Suppressor macrophage (primary cell): ENCODE results near the gene ALPK1.
"Not testable (repeated sequence)": the region's sequence is repeated elsewhere in the genome, so short reads cannot be mapped to it uniquely, and the experiment has no call there.

ENCODE experiments used
- DNase-seq, 4 experiments: peaks; one replicate each; pipeline ENCODE4 v3.0.0-alpha.2; 2020 to 2022

ALPK1 gene

DNA sequence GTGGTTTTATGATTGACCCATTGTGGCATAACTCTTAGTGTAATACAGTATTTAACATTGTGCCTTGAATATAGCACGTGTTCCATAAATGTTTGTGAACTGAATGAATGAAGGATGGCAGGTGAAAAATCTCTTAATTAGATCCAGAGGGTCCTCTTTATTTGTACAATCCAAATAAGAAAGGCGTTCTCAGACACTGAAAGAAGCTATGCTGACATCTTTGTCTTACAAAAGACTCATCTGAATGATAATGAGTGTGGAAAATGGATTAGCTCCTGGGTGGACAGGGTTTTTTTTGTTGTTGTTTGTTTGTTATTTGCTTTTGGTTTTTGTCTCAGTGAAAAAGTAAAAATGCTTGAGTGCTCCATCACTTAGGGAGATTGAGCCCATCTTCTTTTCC is 156.2 kb downstream of the ALPK1 start:
- no peak for DNase-seq

DNA sequence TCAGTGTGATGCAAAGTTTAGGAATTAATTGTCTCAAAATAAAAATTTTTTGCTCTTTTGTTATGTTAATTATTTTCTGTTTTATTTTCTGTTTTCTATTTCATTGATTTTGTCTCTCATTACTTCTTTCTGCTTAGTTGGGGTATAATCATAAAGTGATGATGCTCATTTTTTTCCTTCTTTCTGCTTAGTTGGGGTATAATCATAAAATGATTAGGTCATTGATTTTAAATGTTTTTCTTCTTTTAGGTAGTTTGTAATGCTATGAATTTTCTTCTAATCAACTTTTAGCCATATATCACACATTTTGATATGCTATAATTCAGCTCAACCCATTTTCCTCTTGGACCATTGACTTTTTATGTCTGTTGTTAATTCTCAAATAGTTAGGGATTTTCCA is 175.1 kb downstream of the ALPK1 start:
- no peak for DNase-seq

DNA sequence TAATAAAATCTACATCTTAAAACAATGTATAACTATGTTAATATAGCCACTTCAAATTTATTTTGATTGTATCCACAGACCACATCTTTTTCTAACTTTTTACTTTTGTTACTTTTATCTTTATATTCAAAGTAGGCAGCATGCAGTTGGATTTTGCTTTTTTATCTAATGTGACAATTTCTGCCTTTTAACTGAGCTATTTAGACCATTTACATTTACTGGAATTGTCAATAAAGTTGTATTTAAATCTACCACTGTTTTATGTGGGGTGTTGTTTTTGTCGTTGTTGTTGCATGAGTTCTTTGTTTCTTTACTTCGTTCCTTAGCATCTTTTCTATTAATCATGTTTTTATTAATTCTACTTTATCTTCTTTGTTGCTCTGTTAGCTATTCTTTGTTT is 176.8 kb downstream of the ALPK1 start:
- no peak for DNase-seq

DNA sequence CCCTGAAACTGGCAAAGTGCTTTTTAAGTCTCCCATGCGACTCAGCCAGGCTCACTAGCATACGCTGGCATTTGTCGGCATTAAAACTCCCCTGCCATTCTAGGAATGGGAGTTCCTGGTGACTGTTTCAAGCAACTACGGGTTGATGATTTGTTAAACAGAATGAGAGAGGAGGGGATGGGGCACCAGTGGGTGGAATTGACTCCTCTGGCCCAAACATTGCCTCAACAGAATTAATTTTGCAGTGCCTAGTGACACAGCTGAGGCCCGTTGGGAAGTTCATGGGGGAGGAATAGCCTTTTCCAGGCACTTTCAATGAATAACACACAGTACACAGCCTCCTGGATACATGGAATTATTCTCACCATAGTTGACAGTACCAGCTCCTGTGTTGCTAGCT is 188.8 kb downstream of the ALPK1 start:
- no peak for DNase-seq

DNA sequence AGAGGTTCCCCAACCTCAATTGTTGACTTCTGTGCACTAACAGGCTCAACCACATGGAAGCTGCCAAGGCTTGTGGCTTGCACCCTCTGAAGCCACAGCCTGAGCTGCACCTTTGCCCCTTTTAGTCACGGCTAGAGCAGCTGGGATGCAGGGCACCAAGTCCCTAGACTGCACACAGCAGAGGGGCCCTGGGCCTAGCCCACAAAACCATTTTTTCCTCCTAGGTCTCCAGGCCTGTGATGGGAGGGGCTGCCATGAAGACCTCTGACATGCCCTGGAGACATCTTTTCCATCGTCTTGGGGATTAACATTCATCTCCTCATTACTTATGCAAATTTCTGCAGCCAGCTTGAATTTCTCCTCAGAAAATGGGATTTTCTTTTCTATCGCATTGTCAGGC is 193.6 kb downstream of the ALPK1 start:
- not testable (repeated sequence) for DNase-seq
